ENCODE data around the gene TOM1L2. TPM values are rescaled to one million over a fixed set of nuclear protein-coding genes. Genes with fewer than 3 reads are reported as not detected.

The TOM1L2 gene
- total and polyA plus RNA-seq, 11 donors: 122 to 345 (median 247) TPM

- TF ChIP-seq POLR2A (IDR thresholded peaks at IDR 0.05) (no peak), CTCF (IDR thresholded peaks at IDR 0.05) (no peak)
- peak overlapping the region in 9 of 12 donors; percentile 4 to 66 (median 41) for H3K27ac ChIP-seq
- peak overlapping the region; percentile 24 to 85 (median 63) for H3K4me3 ChIP-seq
- peaks cover 3 to 44% (median 29%) of the 10 kb centered on the region in 12 donors for H3K4me1 ChIP-seq
- WGBS, 4 donors: 3 to 4% (median 4%) methylated on average over 13 of the region's 13 CpGs
- no peaks in the 10 kb centered on the region for H3K36me3 ChIP-seq
- DNase-seq: no peak
- no peaks in the 10 kb centered on the region for H3K27me3 ChIP-seq
- H3K9me3 ChIP-seq: no peaks in the 10 kb centered on the region
- no peak for ATAC-seq
- intact Hi-C loops (cut with DNase I): loop anchor here in 8 of 10 donors (2.0 to 10.0 kb wide), 11 partner anchors 46 to 151 kb away; partner anchors contain the start of genes ATPAF2 (in 3 of the 8) and GID4 (in 3 of the 8)
Observed at GRCh38 chr17:17972952-17973254, 703 bp upstream of the TOM1L2 start.

- peak overlapping the region; percentile 71 to 98 (median 91) for H3K4me3 ChIP-seq
- peaks cover 3 to 46% (median 30%) of the 10 kb centered on the region in 12 donors for H3K4me1 ChIP-seq
- DNase-seq (peak; percentile 58 to 77 (median 69)), ATAC-seq (peak in 3 of 4 donors; percentile 20 to 38 (median 29))
- 1 to 18% (median 2%) methylated on average over 3 to 33 of the region's 33 CpGs for WGBS, 4 donors
- peak overlapping the region; percentile 66 to 95 (median 93) for H3K27ac ChIP-seq
- no peak for TF ChIP-seq POLR2A (IDR thresholded peaks at IDR 0.05)
- TF ChIP-seq CTCF (IDR thresholded peaks at IDR 0.05): no peak
- H3K27me3 ChIP-seq: no peaks in the 10 kb centered on the region
- no peaks in the 10 kb centered on the region for H3K9me3 ChIP-seq
- no peaks in the 10 kb centered on the region for H3K36me3 ChIP-seq
- intact Hi-C loops (cut with DNase I): loop anchor here in 8 of 10 donors (2.0 to 10.0 kb wide), 13 partner anchors 44 to 149 kb away; partner anchors contain the start of genes ATPAF2 (in 3 of the 8) and GID4 (in 3 of the 8)
Observed at GRCh38 chr17:17971431-17972125, 622 bp downstream of the TOM1L2 start.

DNA sequence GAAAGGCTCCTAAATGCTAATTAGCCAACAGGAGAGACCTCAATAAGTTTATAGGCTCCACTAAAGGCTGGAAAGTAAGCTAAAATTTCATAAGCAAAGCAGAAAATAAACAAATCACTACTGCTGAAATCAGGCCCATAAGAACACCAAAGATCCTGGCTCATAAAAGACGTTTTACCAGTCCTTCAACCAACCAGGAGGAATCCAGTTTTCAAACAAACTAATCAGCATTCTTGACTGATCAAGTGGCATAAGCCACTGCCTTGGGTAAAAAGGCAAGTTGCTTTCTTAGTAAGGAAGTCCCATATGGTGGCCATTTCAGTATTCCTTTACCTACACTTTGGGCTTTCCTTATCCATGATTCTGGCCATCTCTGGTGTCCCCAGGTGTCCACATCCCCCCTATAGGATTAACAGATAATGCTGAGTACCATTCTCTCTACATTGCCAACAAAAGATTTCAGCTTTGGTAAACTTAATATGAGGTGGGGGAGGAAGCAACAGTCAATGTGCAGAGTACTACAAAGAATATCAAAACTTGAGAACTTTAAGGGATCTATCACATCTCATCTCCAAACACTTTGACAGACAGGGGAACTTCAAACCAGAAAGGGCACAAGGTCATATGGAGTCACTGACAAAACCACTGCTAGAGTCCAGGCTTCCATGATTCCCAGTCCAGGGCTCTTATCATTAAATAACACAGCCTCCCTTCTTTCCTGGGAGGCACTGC is 1.3 kb downstream of the TOM1L2 start:
- no peak for ATAC-seq
- no peaks in the 10 kb centered on the region for H3K9me3 ChIP-seq
- H3K36me3 ChIP-seq: no peaks in the 10 kb centered on the region
- peak in 1 of 12 donors; percentile 6 for TF ChIP-seq CTCF (IDR thresholded peaks at IDR 0.05)
- no peak for TF ChIP-seq POLR2A (IDR thresholded peaks at IDR 0.05)
- H3K27ac ChIP-seq: peak overlapping the region; percentile 34 to 95 (median 93)
- H3K4me3 ChIP-seq: peak overlapping the region in 11 of 12 donors; percentile 71 to 98 (median 90)
- no peaks in the 10 kb centered on the region for H3K27me3 ChIP-seq
- peaks cover 3 to 53% (median 30%) of the 10 kb centered on the region in 12 donors for H3K4me1 ChIP-seq
- DNase-seq: no peak
- intact Hi-C loops (cut with DNase I): loop anchor here in 8 of 10 donors (2.0 to 10.0 kb wide), 11 partner anchors 44 to 149 kb away; partner anchors contain the start of genes ATPAF2 (in 2 of the 8) and GID4 (in 2 of the 8)
- 18 to 43% (median 34%) methylated on average over 1 of the region's 1 CpG for WGBS, 4 donors

GRCh38 chr17:17966399-17966798 is 5.8 kb downstream of the TOM1L2 start:
- H3K36me3 ChIP-seq: peaks cover 0 to 3% (median 0%) of the 10 kb centered on the region in 9 donors
- H3K27me3 ChIP-seq: no peaks in the 10 kb centered on the region
- intact Hi-C loops (cut with DNase I): loop anchor here in 2 of 10 donors (2.0 to 10.0 kb wide), 3 partner anchors 34 to 72 kb away; no protein-coding TSS in a partner anchor
- no peak overlapping the region for H3K4me3 ChIP-seq
- H3K9me3 ChIP-seq: no peaks in the 10 kb centered on the region
- H3K4me1 ChIP-seq: peaks cover 6 to 70% (median 42%) of the 10 kb centered on the region in 12 donors
- WGBS, 4 donors: 67 to 82% (median 78%) methylated on average over 3 of the region's 3 CpGs
- no peak overlapping the region for H3K27ac ChIP-seq
- no peak for DNase-seq
- TF ChIP-seq POLR2A (IDR thresholded peaks at IDR 0.05): no peak
- no peak for TF ChIP-seq CTCF (IDR thresholded peaks at IDR 0.05)
- no peak for ATAC-seq

All from heart left ventricle (tissue), 16 donors.